ENCODE results near the gene IGSF21.

IGSF21 gene

DNA sequence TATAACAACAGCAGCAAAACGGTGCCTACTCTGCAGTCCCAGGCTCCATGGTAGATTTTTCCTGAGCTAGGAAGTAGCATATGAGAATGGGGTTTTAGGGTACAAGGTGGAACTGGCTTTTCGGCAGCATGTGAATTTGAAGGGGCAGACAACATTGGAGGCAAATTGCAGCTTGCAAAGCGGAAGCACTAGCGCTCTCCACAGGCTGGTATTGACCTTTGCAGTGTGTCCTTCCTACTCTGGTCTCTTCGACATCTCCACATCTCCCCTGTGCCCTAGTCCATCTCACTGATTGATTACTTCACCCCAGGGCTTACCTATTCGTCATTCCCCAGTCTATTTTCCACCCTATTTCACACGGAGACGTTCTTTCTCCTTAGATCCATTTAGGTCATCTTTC lies 13.0 kb downstream of the IGSF21 start:
- DNase-seq: no peak

DNA sequence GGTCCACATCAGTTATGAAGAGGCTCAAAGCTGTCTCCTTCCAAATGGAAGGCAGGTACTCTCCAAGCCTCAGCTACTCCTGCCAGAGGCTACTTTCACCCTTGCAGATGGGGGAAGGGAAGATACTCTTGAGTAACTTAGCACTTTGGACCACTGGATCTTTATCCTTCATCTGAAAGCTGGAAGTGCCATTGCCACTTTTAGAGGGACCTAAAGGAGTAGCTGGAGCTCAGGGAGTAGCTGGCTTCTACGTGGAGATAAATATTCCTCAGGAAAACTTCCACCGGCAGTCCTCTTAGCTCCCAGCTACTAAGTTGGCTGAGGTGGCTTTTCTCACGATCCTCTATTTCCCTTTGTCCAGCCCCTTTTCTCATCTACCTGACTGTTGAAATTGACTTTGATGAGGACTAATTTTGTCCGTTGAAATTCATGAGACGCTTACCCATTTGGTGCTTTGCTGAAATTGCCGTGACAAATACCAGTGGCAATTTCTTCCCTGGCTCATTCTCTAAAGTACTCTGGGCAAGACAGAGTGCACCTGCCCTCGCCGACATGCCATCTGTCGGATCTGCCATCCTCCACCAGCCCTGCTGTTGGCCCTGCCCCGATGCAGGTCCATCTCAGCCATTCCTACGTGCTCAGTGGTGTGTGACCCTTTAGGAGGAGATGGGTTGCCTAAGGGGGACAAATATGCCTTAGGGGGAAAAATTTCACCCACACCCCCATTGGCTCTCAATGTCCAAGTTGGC lies 13.6 kb downstream of the IGSF21 start:
- no peak for DNase-seq

DNA sequence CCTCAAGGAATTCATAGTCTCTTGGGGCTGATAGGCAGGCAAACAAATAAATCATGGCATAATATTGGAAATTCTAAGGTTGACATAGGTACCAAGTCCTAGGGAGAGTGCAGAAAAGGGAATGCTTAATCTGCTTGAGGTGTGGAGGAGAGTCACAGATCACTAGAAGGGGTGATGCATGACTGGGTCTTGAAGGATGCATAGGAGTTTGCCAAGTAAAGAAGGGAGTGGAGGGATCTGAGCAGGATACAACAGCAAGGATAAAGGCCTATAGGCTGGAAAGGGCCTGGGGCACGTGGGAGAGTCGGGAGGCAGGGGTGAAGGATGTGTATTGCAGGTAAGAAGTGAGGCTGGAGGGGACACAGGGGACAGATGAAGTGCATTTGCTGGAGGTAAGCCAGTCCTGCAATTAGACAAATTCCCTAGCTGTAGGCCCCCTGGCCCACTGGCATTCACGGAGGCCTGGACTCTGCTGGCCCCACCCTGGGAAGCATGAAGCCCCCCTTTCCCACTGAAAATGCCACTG lies 15.9 kb downstream of the IGSF21 start:
- no peak for DNase-seq

DNA sequence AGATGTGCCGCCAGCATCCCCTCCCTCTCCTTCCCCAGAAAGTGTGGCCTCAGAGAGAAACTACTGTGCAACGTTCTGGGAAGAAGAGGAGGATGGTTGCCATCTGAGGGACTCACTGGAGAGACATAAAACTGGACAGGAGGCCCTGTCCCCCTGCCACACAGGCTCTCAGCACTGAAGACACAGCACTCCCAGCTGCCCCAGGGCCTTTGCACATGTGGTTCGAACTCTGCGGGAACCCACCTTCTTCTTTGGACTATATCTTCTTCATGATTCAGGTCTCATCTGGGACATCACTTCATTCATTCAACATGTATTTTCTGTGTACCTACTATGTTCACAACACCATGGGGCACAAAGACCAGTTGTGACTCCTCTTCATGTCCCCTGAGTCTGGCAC lies 17.4 kb downstream of the IGSF21 start:
- no peak for DNase-seq

- DNase-seq: no peak
Measured at GRCh38 chr1:18126616-18127015, 19.0 kb downstream of the IGSF21 start.

- no peak for DNase-seq
Measured at GRCh38 chr1:18128298-18128697, 20.7 kb downstream of the IGSF21 start.

DNA sequence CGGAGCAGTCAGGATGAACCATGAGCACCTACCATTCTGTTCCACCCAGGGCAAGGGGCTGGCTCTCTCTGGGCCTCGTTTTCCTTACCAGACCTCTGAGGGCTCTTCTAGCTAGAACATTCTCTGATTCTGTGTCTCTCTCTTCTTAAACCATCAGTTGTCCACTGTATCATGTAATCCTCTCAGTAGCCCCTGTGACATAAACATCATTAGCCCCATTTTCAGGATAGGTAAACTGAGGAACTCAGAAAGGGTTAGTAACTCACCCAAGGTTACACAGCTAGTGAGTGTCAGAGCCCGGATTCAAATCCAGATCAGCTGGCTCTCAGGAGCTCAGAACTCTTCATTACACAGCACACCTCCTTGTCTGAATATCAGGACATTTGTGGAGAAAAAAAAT lies 22.8 kb downstream of the IGSF21 start:
- no peak for DNase-seq

DNA sequence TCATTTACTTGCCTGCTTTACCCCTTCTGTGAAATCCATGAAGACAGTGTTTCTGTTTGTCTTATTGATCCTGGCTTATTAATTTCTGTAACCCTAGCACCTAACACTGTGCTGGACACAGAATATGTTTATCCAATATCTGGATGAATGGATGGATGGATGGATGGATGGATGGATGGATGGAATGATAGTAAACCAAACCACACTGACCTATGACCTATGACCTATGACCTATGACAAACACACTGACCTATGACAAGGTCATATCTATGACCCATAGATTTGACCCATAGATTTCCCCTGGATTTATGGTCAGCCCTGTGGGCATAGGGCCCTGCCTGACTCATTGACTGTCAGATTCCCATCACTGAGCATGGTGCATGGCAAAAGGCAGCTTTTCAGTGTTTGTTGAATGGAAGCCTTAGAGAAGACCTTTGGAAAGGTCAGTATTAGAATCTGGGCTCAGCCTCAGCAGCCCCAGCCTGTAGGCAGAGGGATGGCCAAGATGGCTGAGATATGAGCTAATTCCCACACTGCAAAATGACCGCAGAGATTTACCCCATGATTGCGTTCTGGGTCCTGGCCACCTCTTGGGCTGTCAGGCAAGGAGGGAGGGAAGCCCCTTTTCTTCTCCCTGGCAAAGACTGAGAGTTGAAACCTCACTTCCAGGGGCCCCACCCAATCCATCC lies 24.6 kb downstream of the IGSF21 start:
- no peak for DNase-seq

DNA sequence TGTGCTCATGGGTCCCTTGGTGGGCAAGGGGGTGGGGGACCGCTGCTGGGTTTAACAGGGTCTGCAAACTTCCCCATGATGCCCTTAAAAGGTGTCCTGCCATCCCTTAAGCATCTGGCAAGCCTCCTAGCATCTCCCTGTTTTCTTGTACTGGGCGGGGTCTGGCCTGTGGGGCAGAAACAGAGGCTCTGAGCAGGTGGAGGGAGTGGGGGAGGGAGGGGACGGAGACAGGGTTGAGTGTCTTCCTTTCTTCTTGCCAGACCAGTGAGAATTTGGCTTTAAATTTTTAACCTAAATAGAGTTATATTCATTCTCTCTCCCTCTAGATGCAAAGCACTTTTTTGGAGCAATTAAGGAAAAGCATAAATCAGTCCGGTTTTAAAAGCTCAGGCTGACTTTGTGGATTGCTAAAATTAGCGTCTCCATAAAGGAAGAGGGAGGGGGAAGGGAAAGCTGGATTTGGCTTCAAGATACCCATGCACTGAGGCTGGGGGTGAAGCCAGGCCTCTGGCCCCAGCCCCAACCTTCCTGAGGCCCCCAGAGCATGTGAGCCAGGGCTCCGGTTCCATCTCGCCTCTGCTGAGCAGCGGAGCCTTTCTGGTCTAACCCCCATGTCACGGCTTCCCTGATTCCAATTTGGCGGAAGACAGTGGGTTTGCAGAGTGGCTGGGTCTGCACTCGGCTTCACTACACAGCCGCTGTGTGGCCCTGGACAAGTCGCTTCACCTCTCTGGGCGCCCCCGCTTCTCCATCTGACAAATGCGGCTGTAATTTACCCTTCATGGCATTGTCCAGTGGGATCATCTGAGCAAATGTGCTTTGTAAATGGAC lies 25.3 kb downstream of the IGSF21 start:
- no peak for DNase-seq

GRCh38 chr1:18134324-18135046 lies 26.9 kb downstream of the IGSF21 start:
- DNase-seq: no peak

GRCh38 chr1:18137759-18138345 lies 30.3 kb downstream of the IGSF21 start:
- no peak for DNase-seq

DNA sequence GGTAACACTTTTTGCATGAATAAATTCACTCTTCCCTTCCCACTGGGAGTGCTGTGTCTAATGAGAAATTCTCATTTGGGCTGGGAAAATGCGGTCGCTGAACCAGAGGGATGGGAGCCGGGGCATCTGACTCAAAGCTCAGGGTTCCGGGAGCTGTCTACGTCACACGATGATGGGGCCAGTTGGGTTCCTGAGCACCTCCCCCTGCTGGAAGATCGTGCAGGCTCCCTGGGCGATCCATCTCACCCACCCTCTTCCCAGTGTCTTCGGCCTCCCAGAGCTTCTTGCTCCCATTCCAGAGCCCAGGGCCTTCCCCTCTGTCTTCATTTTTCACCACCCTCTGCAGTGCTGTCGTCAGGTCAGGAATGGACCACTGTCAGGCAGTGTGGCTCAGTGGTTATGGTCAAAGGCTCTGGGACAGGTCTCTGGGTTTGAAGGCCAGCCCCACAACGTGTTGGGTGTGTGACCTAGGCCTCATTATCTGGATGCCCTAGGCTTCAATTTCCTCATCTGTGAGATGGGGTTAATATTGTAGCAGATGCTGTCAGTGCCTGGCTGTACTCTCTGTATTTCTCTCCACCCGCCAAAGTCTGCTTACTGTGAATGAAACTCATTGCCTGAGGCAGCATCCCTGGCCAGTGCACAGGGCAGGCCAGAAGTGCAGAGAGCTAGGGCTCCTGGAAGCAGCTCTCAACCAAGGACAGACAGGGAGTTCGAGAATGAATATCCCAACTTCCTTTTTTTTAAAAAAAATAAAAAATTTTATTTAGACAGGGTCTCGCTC lies 31.8 kb downstream of the IGSF21 start:
- no peak for DNase-seq

DNA sequence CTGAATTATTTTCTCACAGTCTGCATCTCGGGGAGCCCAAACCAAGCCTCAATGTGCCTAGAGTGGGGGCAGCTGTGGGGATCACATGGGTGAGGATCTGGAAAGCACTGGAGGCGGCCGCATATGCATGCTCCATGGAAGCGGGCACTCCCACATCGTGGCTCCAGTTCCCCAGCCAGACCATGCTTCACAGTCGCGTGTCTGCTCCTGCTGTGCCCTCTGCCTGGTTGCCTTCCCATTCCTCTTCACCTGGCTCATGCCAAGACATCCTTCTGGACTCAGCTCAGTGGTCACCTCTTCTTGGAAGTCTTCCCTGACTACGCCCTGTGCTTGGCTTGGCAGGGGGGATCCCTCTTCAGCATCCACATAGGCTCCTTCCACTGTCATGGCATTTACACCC lies 32.8 kb downstream of the IGSF21 start:
- DNase-seq: no peak

GRCh38 chr1:18141661-18142060 lies 34.1 kb downstream of the IGSF21 start:
- DNase-seq: no peak

GRCh38 chr1:18142471-18142870 lies 34.9 kb downstream of the IGSF21 start:
- DNase-seq: no peak

- DNase-seq: no peak
Measured at GRCh38 chr1:18142969-18143368, 35.4 kb downstream of the IGSF21 start.

- DNase-seq: no peak
Measured at GRCh38 chr1:18144062-18144461, 36.5 kb downstream of the IGSF21 start.

GRCh38 chr1:18144916-18145647 lies 37.5 kb downstream of the IGSF21 start:
- no peak for DNase-seq

GRCh38 chr1:18145851-18146618 lies 38.4 kb downstream of the IGSF21 start:
- DNase-seq: no peak

- no peak for DNase-seq
Measured at GRCh38 chr1:18146886-18147285, 39.3 kb downstream of the IGSF21 start.
